NOMO-1 treated with DMSO at 0.1 percent for 48 hours (cell line): ENCODE results near the gene CA9.

Experiments used
- DNase-seq: peaks from one replicate; lab custom pipeline; 2025; ENCODE audit not compliant: unreplicated experiment; lab: John Stamatoyannopoulos, UW

Gene CA9

GRCh38 chr9:35675204-35675603, 1.5 kb downstream of the CA9 start:
- no peak for DNase-seq

GRCh38 chr9:35675732-35676392, 2.1 kb downstream of the CA9 start:
- DNase-seq, result no peak

- no peak for DNase-seq
Measured at GRCh38 chr9:35679091-35679490, 5.4 kb downstream of the CA9 start.

- DNase-seq, result no peak
Measured at GRCh38 chr9:35679766-35680330, 6.1 kb downstream of the CA9 start.

GRCh38 chr9:35680331-35681105, 6.8 kb downstream of the CA9 start:
- no peak for DNase-seq

- no peak for DNase-seq
Measured at GRCh38 chr9:35681341-35682002, 7.7 kb downstream of the CA9 start.

GRCh38 chr9:35682051-35682450, 8.3 kb downstream of the CA9 start:
- DNase-seq, result no peak

- no peak for DNase-seq
Measured at GRCh38 chr9:35682520-35683315, 9.0 kb downstream of the CA9 start.

- DNase-seq, result no peak
Measured at GRCh38 chr9:35683323-35683722, 9.6 kb downstream of the CA9 start.

- DNase-seq, result no peak
Measured at GRCh38 chr9:35684921-35685320, 11.2 kb downstream of the CA9 start.

GRCh38 chr9:35685506-35685905, 11.8 kb downstream of the CA9 start:
- DNase-seq, result no peak

- no peak for DNase-seq
Measured at GRCh38 chr9:35686222-35687203, 12.8 kb downstream of the CA9 start.

- no peak for DNase-seq
Measured at GRCh38 chr9:35687306-35687705, 13.6 kb downstream of the CA9 start.

- DNase-seq, result no peak
Measured at GRCh38 chr9:35687972-35688557, 14.3 kb downstream of the CA9 start.

GRCh38 chr9:35688558-35689541, 15.1 kb downstream of the CA9 start:
- DNase-seq, result peak; percentile 8

- DNase-seq, result no peak
Measured at GRCh38 chr9:35689542-35690293, 16.0 kb downstream of the CA9 start, which contains the start of gene TPM2. TPM2 (minus strand) TSS chr9:35689925; CDS start chr9:35689817, 108 bp downstream.

- DNase-seq, result no peak
Measured at GRCh38 chr9:35690294-35690613, 16.5 kb downstream of the CA9 start.
